ENCODE data around the gene ACAP3.

ACAP3 gene

GRCh38 chr1:1284221-1285101 is 23.3 kb downstream of the ACAP3 start:
- no peak for DNase-seq

GRCh38 chr1:1283821-1284220 is 23.9 kb downstream of the ACAP3 start:
- DNase-seq = no peak

- no peak for DNase-seq
These were observed 24.7 kb downstream of the ACAP3 start for GRCh38 chr1:1282998-1283397.

GRCh38 chr1:1281533-1282321 is 26.0 kb downstream of the ACAP3 start:
- DNase-seq = no peak

- DNase-seq = no peak
These were observed 26.8 kb downstream of the ACAP3 start for GRCh38 chr1:1280782-1281481.

GRCh38 chr1:1279028-1279427 is 28.7 kb downstream of the ACAP3 start:
- no peak for DNase-seq

- DNase-seq = no peak
These were observed 29.1 kb downstream of the ACAP3 start for GRCh38 chr1:1278620-1279019.

- no peak for DNase-seq
These were observed 31.9 kb downstream of the ACAP3 start for GRCh38 chr1:1275836-1276235.

GRCh38 chr1:1274931-1275431 is 32.7 kb downstream of the ACAP3 start:
- DNase-seq = no peak

- no peak for DNase-seq
These were observed 33.3 kb downstream of the ACAP3 start for GRCh38 chr1:1274299-1274930.

- DNase-seq = peak; percentile 51
These were observed 34.0 kb downstream of the ACAP3 start, which contains the start of gene UBE2J2 for GRCh38 chr1:1273512-1274298. Gene UBE2J2, minus strand, starts transcription at chr1:1273854. Its CDS starts 5,862 bp downstream, at chr1:1267992.

- DNase-seq = no peak
These were observed 34.6 kb downstream of the ACAP3 start for GRCh38 chr1:1273209-1273511.

GRCh38 chr1:1272341-1273208 is 35.2 kb downstream of the ACAP3 start:
- DNase-seq = no peak

GRCh38 chr1:1270813-1271212 is 36.9 kb downstream of the ACAP3 start:
- DNase-seq = no peak

- DNase-seq = no peak
These were observed 39.4 kb downstream of the ACAP3 start for GRCh38 chr1:1268284-1268682.

- no peak for DNase-seq
These were observed 40.0 kb downstream of the ACAP3 start for GRCh38 chr1:1267488-1268283.

GRCh38 chr1:1264868-1265272 is 42.9 kb downstream of the ACAP3 start:
- DNase-seq = no peak

GRCh38 chr1:1264026-1264425 is 43.7 kb downstream of the ACAP3 start:
- DNase-seq = no peak

GRCh38 chr1:1262758-1263157 is 45.0 kb downstream of the ACAP3 start:
- DNase-seq = no peak

GRCh38 chr1:1262071-1262470 is 45.7 kb downstream of the ACAP3 start:
- no peak for DNase-seq
